IMR-90 (cell line): ENCODE results near the gene ITIH5. TPM values are rescaled to one million over a fixed set of nuclear protein-coding genes. Genes with fewer than 3 reads are reported as not detected.

ENCODE experiments used
- ATAC-seq: fragments of 200-7000 bp; cut with Tn5 transposase; 2 replicates; pipeline ENCODE4 v1.9.1; 2020; ENCODE audit warnings: low read depth, mild to moderate bottlenecking, moderate library complexity
- BruUV-seq: library from RNA; stranded (reverse); fragments of 400-500 nt; replicated peaks from 2 replicates; lab custom pipeline; 2021; lab: Mats Ljungman, UMichigan
- CTCF ChIA-PET: fragments of 300-600 bp; formaldehyde crosslinking; extraction: SDS; loops from one replicate; lab custom pipeline; 2021; ENCODE audit warnings: antibody characterized with exemption; lab: Yijun Ruan, JAX
- POLR2A ChIA-PET: fragments of 300-600 bp; sonication (Branson Sonifier 250); formaldehyde crosslinking; loops from one replicate; lab custom pipeline; 2022; ENCODE audit warnings: antibody characterized with exemption; ENCODE audit not compliant: unreplicated experiment; lab: Charles Lee
- DNase-seq: peaks from one replicate; pipeline ENCODE4 v3.0.0; 2013
- H2AFZ ChIP-seq: replicated peaks from 2 replicates; pipeline ENCODE3; 2013; ENCODE audit warnings: low read length, mild to moderate bottlenecking; ENCODE audit not compliant: poor library complexity
- H2AK5ac ChIP-seq: 2 replicates; pipeline ENCODE4 v1.6.1; 2013; ENCODE audit warnings: low read depth, low read length, inconsistent platforms
- H2AK9ac ChIP-seq: replicated peaks from 2 replicates; pipeline ENCODE3; 2013; ENCODE audit warnings: mild to moderate bottlenecking, low read depth, low read length, moderate library complexity; ENCODE audit not compliant: poor library complexity
- H2BK120ac ChIP-seq: 2 replicates; pipeline ENCODE4 v1.6.1; 2013; ENCODE audit warnings: low read depth, low read length, inconsistent platforms
- H2BK15ac ChIP-seq: 3 replicates; pipeline ENCODE4 v1.6.1; 2013; ENCODE audit warnings: low read depth, low read length, inconsistent platforms
- H2BK20ac ChIP-seq: 2 replicates; pipeline ENCODE4 v1.6.1; 2013; ENCODE audit warnings: low read depth, mild to moderate bottlenecking, inconsistent platforms, low read length, moderate library complexity
- H2BK5ac ChIP-seq: 2 replicates; pipeline ENCODE4 v1.6.1; 2013; ENCODE audit warnings: mild to moderate bottlenecking, low read depth, low read length, inconsistent platforms; ENCODE audit not compliant: poor library complexity, severe bottlenecking
- H3K14ac ChIP-seq: replicated peaks from 2 replicates; pipeline ENCODE4 v1.6.1; 2013; ENCODE audit warnings: low read depth, low read length, inconsistent platforms
- H3K18ac ChIP-seq: 2 replicates; pipeline ENCODE4 v1.6.1; 2013; ENCODE audit warnings: low read depth, low read length, control low read depth
- H3K23ac ChIP-seq: 2 replicates; pipeline ENCODE4 v1.6.1; 2013; ENCODE audit warnings: low read depth, low read length, inconsistent platforms
- H3K27ac ChIP-seq: 2 replicates; pipeline ENCODE4 v1.5.1; 2013; ENCODE audit warnings: mild to moderate bottlenecking, control low read depth, low read length; ENCODE audit not compliant: insufficient read depth
- H3K27me3 ChIP-seq: 2 replicates; pipeline ENCODE4 v1.6.1; 2013; ENCODE audit warnings: low read length; ENCODE audit not compliant: control insufficient read depth, insufficient read depth
- H3K36me3 ChIP-seq: 2 replicates; pipeline ENCODE4 v1.6.1; 2013; ENCODE audit warnings: low read length, mixed read lengths; ENCODE audit not compliant: control insufficient read depth, insufficient read depth
- H3K4ac ChIP-seq: 2 replicates; pipeline ENCODE4 v1.6.1; 2013; ENCODE audit warnings: low read depth, low read length, inconsistent platforms
- H3K4me1 ChIP-seq: 2 replicates; pipeline ENCODE4 v1.6.1; 2013; ENCODE audit warnings: low read length, mixed read lengths; ENCODE audit not compliant: control insufficient read depth, insufficient read depth
- H3K4me2 ChIP-seq: 2 replicates; pipeline ENCODE4 v1.6.1; 2013; ENCODE audit warnings: low read depth, mild to moderate bottlenecking, control low read depth, low read length, moderate library complexity
- H3K4me3 ChIP-seq: 2 replicates; pipeline ENCODE4 v1.5.1; 2013; ENCODE audit warnings: low read depth, mild to moderate bottlenecking, control low read depth, low read length, moderate library complexity; ENCODE audit not compliant: insufficient read depth
- H3K56ac ChIP-seq: 2 replicates; pipeline ENCODE4 v1.6.1; 2013; ENCODE audit warnings: low read length, inconsistent platforms; ENCODE audit not compliant: insufficient read depth; ENCODE audit errors: extremely low read depth
- H3K79me1 ChIP-seq, 2 experiments: 2 replicates each; pipeline ENCODE4 v1.6.1; 2013; ENCODE audit warnings: low read length in 2 of 2, inconsistent platforms in 1 of 2, low read depth in 1 of 2
- H3K9ac ChIP-seq: 2 replicates; pipeline ENCODE4 v1.6.1; 2013; ENCODE audit warnings: low read depth, low read length, control low read depth
- H3K9me1 ChIP-seq: 2 replicates; pipeline ENCODE4 v1.6.1; 2013; ENCODE audit warnings: low read length, inconsistent platforms; ENCODE audit not compliant: insufficient read depth
- H3K9me3 ChIP-seq: 2 replicates; pipeline ENCODE4 v1.6.1; 2013; ENCODE audit warnings: low read length; ENCODE audit not compliant: control insufficient read depth, insufficient read depth
- H4K20me1 ChIP-seq: 2 replicates; pipeline ENCODE4 v1.6.1; 2013; ENCODE audit warnings: low read length, inconsistent platforms; ENCODE audit not compliant: insufficient read depth
- H4K5ac ChIP-seq: 2 replicates; pipeline ENCODE4 v1.6.1; 2013; ENCODE audit warnings: mild to moderate bottlenecking, low read depth, low read length, control low read depth
- H4K8ac ChIP-seq, 2 experiments: 2 replicates each; pipeline ENCODE4 v1.6.1; 2013; ENCODE audit warnings: low read depth in 2 of 2, low read length in 2 of 2, control low read depth in 1 of 2, inconsistent platforms in 1 of 2
- H4K91ac ChIP-seq: 2 replicates; pipeline ENCODE4 v1.6.1; 2013; ENCODE audit warnings: low read depth, low read length, inconsistent platforms; ENCODE audit not compliant: insufficient read depth
- BHLHE40 ChIP-seq: fragments of 150-350 bp; IDR thresholded peaks from 2 replicates; pipeline ENCODE4 v1.6.1; 2016; ENCODE audit warnings: mild to moderate bottlenecking, low read depth, low read length
- CEBPB ChIP-seq: IDR thresholded peaks from 2 replicates; pipeline ENCODE4 v1.6.1; 2012; ENCODE audit warnings: low read depth, low read length, improper control_type of control experiment
- CHD1 ChIP-seq: IDR thresholded peaks from 2 replicates; pipeline ENCODE4 v1.6.1; 2012; ENCODE audit warnings: low read depth, low read length, improper control_type of control experiment
- FOS ChIP-seq: fragments of 150-350 bp; IDR thresholded peaks from 2 replicates; pipeline ENCODE4 v1.6.1; 2016; ENCODE audit warnings: low read depth, low read length
- MAFK ChIP-seq: IDR thresholded peaks from 2 replicates; pipeline ENCODE4 v1.6.1; 2012; ENCODE audit warnings: low read depth, low read length, improper control_type of control experiment
- MAZ ChIP-seq: IDR thresholded peaks from 2 replicates; pipeline ENCODE4 v1.6.1; 2012; ENCODE audit warnings: low read depth, mild to moderate bottlenecking, low read length, improper control_type of control experiment, moderate library complexity, borderline replicate concordance
- MXI1 ChIP-seq: IDR thresholded peaks from 2 replicates; pipeline ENCODE4 v1.6.1; 2012; ENCODE audit warnings: low read depth, mild to moderate bottlenecking, low read length, moderate library complexity, borderline replicate concordance
- NFE2L2 ChIP-seq: fragments of 150-350 bp; IDR thresholded peaks from 2 replicates; pipeline ENCODE4 v1.6.1; 2016; ENCODE audit warnings: low read depth, mild to moderate bottlenecking, low read length
- RAD21 ChIP-seq: IDR thresholded peaks from 2 replicates; pipeline ENCODE4 v1.6.1; 2012; ENCODE audit warnings: low read length, improper control_type of control experiment
- RCOR1 ChIP-seq: IDR thresholded peaks from 2 replicates; pipeline ENCODE4 v1.6.1; 2012; ENCODE audit warnings: mild to moderate bottlenecking, low read length, improper control_type of control experiment; ENCODE audit not compliant: insufficient replicate concordance
- RFX5 ChIP-seq: IDR thresholded peaks from 2 replicates; pipeline ENCODE4 v1.8.0; 2012; ENCODE audit warnings: low read depth, mild to moderate bottlenecking, low read length, moderate library complexity
- SMC3 ChIP-seq: fragments of 150-350 bp; IDR thresholded peaks from 2 replicates; pipeline ENCODE4 v1.6.1; 2016; ENCODE audit warnings: low read depth, mild to moderate bottlenecking, antibody characterized with exemption, low read length, moderate library complexity
- WGBS, 2 experiments: methylation state at CpG; one replicate each; pipeline versions ENCODE4 v1.1.5 to v1.1.7; 2013; ENCODE audit warnings: missing lambda C conversion rate in 2 of 2; ENCODE audit not compliant: insufficient read length in 1 of 2; ENCODE audit errors: extremely low coverage in 2 of 2; 5-methylcytosine and 5-hydroxymethylcytosine counted together
- dilution Hi-C: fragments of 300-500 bp; cut with HindIII; formaldehyde crosslinking; loops from one replicate; pipeline ENCODE4 v1.14.3; 2018; ENCODE audit warnings: low sequenced_read_pairs; ENCODE audit not compliant: unreplicated experiment
- in situ Hi-C: fragments of 300-500 bp; cut with MboI; formaldehyde crosslinking; loops from 3 replicates; pipeline ENCODE4 v1.14.3; 2019; ENCODE audit warnings: low sequenced_read_pairs, inconsistent platforms, mixed read lengths
- intact Hi-C: fragments of 100-400 bp; cut with micrococcal nuclease; formaldehyde crosslinking; loops from 2 replicates; pipeline ENCODE4 v1.10.0; 2022
- polyA plus RNA-seq, 3 experiments: library from polyadenylated mRNA; depleted of rRNA; stranded (reverse); fragments of >200 nt; gene quantifications; 2 replicates each; pipeline ENCODE4 v1.2.3, GENCODE V29; 2012; ENCODE audit warnings: low replicate concordance in 1 of 3
- total RNA-seq: library from RNA; depleted of rRNA; stranded (reverse); fragments of >200 nt; gene quantifications from 2 replicates; pipeline ENCODE4 v1.2.3, GENCODE V29; 2012
- TF ChIP-seq, protein P1 (sequence below): fragments of 150-350 bp; IDR thresholded peaks from 2 replicates; pipeline ENCODE4 v1.6.1; 2017; ENCODE audit warnings: mild to moderate bottlenecking, antibody characterized with exemption, low read length, low read depth
- TF ChIP-seq, protein P2 (sequence below): fragments of 150-350 bp; IDR thresholded peaks from 2 replicates; pipeline ENCODE4 v1.6.1; 2016; ENCODE audit warnings: low read depth, mild to moderate bottlenecking, low read length, moderate library complexity, borderline replicate concordance
- TF ChIP-seq, protein P3 (sequence below): conservative IDR thresholded peaks from 2 replicates; pipeline ENCODE4 v1.5.1; 2012; ENCODE audit warnings: mild to moderate bottlenecking, low read depth, low read length, improper control_type of control experiment

The ITIH5 gene
- total and polyA plus RNA-seq, 2 of the 4 experiments (the other 2 are of a cell fraction) = under 0.01 to 0.07 TPM

DNA sequence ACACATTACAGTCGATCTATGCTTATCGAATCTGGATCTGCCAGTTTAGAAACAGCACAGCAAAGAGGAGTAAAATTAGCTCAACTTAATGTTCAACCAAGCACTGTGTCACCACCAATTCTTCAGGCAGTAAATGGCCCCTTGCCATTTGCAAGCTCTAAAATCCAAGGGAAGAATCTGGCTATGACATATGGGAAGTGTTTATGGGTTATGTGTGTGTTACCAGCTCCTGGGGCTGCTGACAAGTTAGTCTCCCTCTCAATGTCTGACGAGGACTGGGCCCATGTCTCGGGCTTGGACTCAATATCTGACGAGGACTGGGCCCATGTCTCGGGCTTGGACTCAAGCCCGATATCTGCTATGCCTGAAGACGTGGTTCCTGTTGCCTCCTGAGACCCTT is 30.7 kb upstream of the ITIH5 start:
- H4K5ac ChIP-seq = no peak overlapping the region
- no peak overlapping the region for H3K9ac ChIP-seq
- TF ChIP-seq RAD21 (no peak), NFE2L2 (no peak), MAFK (no peak), RCOR1 (no peak), MXI1 (no peak), CHD1 (no peak), MAZ (no peak), FOS (no peak), SMC3 (no peak), CEBPB (no peak), RFX5 (no peak), BHLHE40 (no peak)
- TF ChIP-seq, protein P1, sequence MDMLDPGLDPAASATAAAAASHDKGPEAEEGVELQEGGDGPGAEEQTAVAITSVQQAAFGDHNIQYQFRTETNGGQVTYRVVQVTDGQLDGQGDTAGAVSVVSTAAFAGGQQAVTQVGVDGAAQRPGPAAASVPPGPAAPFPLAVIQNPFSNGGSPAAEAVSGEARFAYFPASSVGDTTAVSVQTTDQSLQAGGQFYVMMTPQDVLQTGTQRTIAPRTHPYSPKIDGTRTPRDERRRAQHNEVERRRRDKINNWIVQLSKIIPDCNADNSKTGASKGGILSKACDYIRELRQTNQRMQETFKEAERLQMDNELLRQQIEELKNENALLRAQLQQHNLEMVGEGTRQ = no peak
- TF ChIP-seq, protein P2, sequence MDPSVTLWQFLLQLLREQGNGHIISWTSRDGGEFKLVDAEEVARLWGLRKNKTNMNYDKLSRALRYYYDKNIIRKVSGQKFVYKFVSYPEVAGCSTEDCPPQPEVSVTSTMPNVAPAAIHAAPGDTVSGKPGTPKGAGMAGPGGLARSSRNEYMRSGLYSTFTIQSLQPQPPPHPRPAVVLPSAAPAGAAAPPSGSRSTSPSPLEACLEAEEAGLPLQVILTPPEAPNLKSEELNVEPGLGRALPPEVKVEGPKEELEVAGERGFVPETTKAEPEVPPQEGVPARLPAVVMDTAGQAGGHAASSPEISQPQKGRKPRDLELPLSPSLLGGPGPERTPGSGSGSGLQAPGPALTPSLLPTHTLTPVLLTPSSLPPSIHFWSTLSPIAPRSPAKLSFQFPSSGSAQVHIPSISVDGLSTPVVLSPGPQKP = no peak
- TF ChIP-seq, protein P3, sequence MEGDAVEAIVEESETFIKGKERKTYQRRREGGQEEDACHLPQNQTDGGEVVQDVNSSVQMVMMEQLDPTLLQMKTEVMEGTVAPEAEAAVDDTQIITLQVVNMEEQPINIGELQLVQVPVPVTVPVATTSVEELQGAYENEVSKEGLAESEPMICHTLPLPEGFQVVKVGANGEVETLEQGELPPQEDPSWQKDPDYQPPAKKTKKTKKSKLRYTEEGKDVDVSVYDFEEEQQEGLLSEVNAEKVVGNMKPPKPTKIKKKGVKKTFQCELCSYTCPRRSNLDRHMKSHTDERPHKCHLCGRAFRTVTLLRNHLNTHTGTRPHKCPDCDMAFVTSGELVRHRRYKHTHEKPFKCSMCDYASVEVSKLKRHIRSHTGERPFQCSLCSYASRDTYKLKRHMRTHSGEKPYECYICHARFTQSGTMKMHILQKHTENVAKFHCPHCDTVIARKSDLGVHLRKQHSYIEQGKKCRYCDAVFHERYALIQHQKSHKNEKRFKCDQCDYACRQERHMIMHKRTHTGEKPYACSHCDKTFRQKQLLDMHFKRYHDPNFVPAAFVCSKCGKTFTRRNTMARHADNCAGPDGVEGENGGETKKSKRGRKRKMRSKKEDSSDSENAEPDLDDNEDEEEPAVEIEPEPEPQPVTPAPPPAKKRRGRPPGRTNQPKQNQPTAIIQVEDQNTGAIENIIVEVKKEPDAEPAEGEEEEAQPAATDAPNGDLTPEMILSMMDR = no peak
- H2BK120ac ChIP-seq = no peak overlapping the region
- H3K4me2 ChIP-seq = no peak overlapping the region
- H4K20me1 ChIP-seq = no peaks in the 10 kb centered on the region
- H3K4ac ChIP-seq = no peak overlapping the region
- no peaks in the 10 kb centered on the region for H3K9me1 ChIP-seq
- no peaks in the 10 kb centered on the region for H3K79me1 ChIP-seq
- no peak overlapping the region for H2BK20ac ChIP-seq
- intact Hi-C loops = no loop called here
- 38% methylated on average over 4 of the region's 8 CpGs; no CpG with 5 or more reads in 1 of the 2 experiments for WGBS, 2 experiments
- H3K18ac ChIP-seq = no peak overlapping the region
- no peak overlapping the region for H3K27ac ChIP-seq
- no peaks in the 10 kb centered on the region for H3K9me3 ChIP-seq
- H2AK9ac ChIP-seq = no peak overlapping the region
- no peak overlapping the region for H3K4me3 ChIP-seq
- no peaks in the 10 kb centered on the region for H3K27me3 ChIP-seq
- POLR2A ChIA-PET = no interaction called here
- no peak overlapping the region for H2BK15ac ChIP-seq
- H2AK5ac ChIP-seq = no peak overlapping the region
- ATAC-seq = no peak
- no peak overlapping the region for H4K8ac ChIP-seq
- no peak overlapping the region for H2BK5ac ChIP-seq
- no peak overlapping the region for H3K56ac ChIP-seq
- no peaks in the 10 kb centered on the region for H3K36me3 ChIP-seq
- no peak overlapping the region for H4K91ac ChIP-seq
- no peak for DNase-seq
- H3K4me1 ChIP-seq = no peaks in the 10 kb centered on the region
- in situ Hi-C loops = no loop called here
- no peak overlapping the region for H3K23ac ChIP-seq
- H3K14ac ChIP-seq = no peak overlapping the region
- no TSS peak for BruUV-seq
- dilution Hi-C loops = no loop called here
- CTCF ChIA-PET = interaction anchor here (1.0 kb wide), 1 partner anchor 10 kb away, joined by 3 read pairs; no protein-coding TSS in a partner anchor
- H2AFZ ChIP-seq = peak overlapping the region; percentile 32
